Tibial nerve (tissue), 3 donors: ENCODE measurements around the gene CCDC171.

Experiments used
- CTCF ChIP-seq, 5 experiments: fragments of 200-600 bp in 3 of 5; fragments of 450-650 bp in 2 of 5; sonication (generic) in 3 of 5; IDR thresholded peaks; one replicate each; pipeline ENCODE4 v1.5.1; 2016 to 2019; ENCODE audit warnings: antibody characterized with exemption in 5 of 5, mild to moderate bottlenecking in 3 of 5, moderate library complexity in 2 of 5
- POLR2A ChIP-seq, 2 donors: fragments of 450-650 bp; IDR thresholded peaks; one replicate each; pipeline ENCODE4 v1.6.1; 2017; ENCODE audit warnings: antibody characterized with exemption in 2 of 2, mild to moderate bottlenecking in 2 of 2, moderate library complexity in 2 of 2

- no peak for TF ChIP-seq POLR2A (IDR thresholded peaks at IDR 0.05)
- no peak for TF ChIP-seq CTCF (IDR thresholded peaks at IDR 0.05)
Observed at GRCh38 chr9:15512889-15513288, 40.0 kb upstream of the CCDC171 start.
